ENCODE measurements around the gene IPO11.

GRCh38 chr5:62640446-62640845 lies 227.9 kb downstream of the IPO11 start:
- no peak for TF ChIP-seq POLR2AphosphoS5 (IDR thresholded peaks at IDR 0.05; ENCODE audit: low read depth, low read length)
- no peak for TF ChIP-seq POLR2A (IDR thresholded peaks at IDR 0.05; ENCODE audit: low read depth, low read length)

Measured in GM12891 (cell line).